Stimulated activated CD4-positive, alpha-beta T cell treated with anti-CD3 and anti-CD28 coated beads, Interleukin-12 subunit alpha, Interleukin-12 subunit beta, amount 100 ng/mL, for 24 hours (primary cell): ENCODE measurements around the gene KCNJ11.

Source experiments
- DNase-seq, 2 experiments: peaks; one replicate each; pipeline ENCODE4 v3.0.0-alpha.2; 2020; ENCODE audit warnings: low read depth in 2 of 2

The KCNJ11 gene

DNA sequence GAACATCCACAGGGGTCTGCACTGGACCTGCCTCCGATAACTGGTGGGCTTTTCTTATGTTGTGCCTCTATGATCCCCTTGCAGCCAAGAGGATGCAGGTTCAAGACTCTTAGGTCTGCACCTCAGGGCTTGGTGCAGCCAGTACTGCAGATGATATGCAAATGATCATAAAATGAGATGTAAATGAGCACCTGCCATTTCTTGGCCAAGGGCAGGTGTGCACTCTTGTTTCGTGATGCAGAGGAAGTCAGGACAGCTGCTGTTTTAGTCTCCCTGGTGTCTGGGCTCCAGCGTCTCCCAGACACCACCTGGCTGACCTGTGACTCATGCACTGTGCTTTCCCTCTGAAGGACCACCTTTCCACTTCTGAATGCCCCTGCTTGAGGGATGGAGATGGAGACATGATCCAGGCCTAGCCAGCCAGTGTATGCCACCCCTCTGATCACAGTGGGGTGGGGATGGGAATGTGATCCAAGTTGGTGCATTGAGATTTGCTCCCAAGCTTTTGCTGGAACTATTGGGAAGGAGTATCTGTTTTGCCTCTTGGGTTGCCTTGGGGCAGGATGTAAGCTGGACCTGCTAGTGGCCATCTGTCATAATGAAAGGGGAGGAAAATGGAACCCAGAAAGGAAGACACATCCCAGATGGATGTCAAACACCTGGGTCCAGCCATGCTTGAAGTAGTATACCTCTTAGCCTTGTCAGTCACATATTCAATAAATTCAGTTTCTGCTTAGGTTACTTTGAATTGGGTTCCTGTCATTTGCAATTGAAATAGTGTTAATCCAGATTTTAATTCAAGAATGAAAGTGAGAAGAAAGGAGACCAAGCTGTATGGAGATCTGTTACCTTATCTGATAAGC is 3.3 kb upstream of the KCNJ11 start:
- no peak for DNase-seq

DNA sequence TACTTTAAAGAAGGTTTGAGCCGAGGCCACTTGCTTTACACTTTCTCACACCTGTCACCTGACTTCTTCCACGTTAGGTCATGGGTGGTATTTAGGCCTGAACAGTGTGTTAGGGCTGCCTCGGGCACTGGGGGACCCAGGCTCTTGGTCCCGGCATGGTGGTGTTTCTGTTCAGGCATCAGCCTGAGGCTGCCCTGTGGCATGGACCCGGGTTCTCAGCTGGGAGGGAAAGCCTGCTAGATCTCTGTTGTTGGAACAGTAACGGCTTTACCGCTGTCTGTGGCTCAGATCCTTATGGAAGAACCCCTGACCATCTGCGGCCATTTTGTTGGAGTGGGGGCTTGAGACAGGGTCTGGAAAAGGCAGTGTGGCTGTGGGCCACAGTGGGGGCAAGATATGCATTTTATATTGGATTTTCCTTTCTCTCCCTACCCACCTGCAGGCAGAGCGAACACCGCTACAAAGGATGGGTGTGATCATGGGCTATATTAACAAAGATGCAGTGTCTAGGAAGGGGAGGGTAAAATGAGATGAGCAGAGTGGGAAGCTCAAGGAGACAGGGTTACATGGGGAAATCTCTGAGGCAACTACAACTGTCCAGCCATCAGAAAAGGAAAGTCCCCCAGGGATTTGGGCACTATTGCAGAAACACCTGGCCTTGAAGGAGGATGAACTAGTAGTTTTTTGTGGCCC is 1.6 kb upstream of the KCNJ11 start:
- DNase-seq, result no peak

DNA sequence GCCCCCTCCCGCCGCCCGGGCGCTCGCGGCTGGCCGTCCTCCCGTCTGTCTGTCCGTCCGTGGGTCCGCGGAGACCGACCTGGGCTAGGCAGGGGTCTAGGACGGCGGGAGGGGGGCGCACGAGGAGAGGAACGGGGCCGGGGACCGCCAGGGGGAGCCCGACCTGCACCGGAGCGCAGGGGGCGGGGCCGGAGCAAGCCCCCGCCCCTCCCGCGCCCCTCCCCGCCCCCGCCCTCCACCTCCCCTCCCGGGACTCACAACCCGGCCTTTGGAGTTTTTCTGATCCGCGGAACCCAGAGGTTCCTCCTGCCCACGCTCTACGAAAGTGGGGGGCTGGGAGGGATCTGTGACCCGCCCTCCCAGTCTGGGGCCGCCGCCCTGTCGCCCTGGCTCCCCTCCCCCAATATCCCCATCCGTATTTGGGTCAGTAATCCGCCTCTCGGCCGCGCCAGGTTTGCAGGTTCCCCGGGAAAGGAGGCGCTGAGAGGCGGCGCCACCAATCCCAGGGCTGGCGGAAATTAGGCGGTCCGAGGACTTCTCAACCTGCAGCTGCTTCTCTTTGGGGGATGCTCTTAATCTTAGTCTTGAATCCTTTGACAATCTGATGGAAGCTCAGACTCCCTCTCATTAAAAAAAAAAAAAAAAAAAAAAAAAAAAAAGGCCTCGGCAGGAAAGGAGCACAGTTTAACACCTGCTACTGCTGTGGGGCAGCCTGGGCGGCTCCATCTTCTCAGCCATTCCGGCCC is 925 bp upstream of the KCNJ11 start:
- DNase-seq, result peak; percentile 40 to 58

GRCh38 chr11:17387811-17388210 is 648 bp downstream of the KCNJ11 start:
- no peak for DNase-seq

DNA sequence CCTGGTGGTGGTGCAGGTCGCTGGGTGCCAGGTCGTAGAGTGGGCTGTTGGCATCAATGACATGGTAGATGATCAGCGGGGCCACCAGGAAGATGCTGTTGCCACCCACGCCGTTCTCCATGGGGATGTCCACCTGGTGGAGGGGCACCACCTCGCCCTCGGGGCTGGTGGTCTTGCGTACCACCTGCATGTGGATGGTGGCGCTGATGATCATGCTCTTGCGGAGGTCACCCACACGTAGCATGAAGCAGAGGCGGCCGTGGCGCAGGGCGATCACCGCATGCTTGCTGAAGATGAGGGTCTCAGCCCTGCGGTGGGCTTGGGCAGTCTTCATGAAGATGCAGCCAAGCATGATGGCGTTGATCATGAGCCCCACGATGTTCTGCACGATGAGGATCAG is 1.2 kb downstream of the KCNJ11 start:
- DNase-seq, result no peak

DNA sequence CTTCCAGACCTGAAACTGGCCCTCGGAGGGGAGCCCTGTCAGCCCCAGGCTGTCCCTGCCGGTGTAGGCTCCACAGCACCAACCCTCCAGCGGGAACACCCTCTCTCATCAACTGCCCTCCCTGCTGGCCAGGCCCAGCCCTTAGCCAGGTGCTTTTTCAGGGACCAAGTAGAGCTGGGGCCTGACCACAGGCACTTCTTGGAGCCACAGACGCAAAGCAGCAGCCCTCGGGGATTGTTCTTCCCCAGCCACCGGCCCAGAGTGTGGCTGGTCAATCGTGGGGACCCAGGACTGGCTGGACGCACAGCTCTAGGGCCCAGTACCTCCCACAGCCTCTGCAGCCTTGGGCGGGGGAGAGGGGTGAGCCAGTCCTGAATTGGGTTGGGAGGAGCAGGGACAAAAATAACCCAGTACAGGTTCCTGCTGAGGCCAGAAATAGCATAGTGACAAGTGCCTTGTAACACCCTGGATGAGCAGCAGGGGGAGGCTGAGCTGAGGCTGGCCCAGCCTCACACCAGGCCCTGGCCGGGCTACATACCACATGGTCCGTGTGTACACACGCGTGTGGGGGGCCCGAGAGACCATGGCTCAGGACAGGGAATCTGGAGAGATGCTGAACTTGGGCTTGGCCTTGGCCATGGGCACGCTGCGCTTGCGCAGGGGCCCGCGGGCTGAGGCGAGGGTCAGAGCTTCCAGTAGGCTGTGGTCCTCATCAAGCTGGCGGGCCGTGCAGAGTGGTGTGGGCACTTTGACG is 2.0 kb downstream of the KCNJ11 start:
- peak in 1 of 2 experiments; percentile 34 for DNase-seq

DNA sequence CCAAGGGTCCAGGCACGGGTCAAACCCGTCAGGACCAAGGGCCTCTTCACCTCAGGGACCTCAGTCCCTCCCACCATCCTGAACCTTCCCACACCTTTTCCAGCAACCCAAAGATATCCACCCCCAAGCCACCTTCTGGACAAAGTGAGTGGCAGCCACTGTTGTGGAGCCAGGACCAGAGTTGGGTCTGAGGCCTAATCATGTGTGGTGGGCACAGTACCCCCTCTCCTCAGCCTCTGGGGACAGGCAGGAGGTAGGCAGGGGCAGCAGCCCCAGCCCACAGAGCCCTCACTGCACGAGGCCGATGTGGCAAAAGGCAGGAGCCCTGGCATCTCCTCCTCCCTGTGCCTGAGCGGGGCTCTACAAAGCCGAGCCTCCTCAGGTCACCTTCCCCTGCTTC is 2.5 kb downstream of the KCNJ11 start:
- DNase-seq, result no peak

DNA sequence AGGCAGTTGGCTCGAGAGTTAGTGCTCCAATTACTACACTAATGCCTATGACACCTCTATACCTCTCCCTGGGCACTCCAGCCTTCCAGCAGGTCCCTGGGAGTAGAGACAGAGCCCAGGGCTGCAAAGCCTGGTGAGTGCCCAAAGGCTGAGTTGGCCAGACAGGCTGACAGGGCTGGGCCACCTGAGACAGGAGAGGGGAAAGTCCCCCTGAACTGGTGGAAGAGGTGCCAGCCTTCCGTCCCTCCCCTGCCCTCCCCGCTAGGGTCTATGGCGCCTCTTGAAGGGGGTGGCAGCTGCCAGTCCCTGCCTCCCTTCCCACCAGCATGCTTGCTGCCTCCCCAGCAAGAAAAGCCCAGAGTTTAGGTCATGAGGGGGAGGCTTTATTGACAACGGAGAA is 3.0 kb downstream of the KCNJ11 start:
- DNase-seq, result no peak

DNA sequence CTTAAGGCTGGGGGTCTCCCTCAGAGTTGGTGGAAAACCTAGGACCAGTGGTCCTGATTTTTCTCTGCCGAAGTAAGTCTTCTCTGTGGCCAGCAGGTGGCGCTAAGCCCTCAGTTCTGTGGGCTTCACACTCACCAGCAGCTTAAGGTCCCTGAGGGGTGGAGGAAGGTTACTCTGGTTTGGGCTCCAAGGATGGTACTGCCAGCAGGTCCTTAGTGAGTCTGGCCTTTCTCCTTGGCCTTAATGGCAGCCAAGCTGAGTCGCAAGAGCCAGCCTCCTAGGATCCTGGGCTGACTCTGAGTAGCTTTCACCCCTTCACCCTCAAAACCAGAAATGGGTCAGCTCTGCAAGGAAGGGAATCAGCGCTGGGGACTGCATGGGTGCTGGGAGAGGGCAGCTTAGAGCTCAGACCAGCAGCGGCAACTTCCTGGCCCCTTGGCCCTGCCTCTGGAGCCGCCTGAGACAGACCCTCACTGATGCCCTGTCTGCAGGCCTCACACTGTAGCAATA is 4.4 kb downstream of the KCNJ11 start:
- DNase-seq, result peak; percentile 53 to 73

DNA sequence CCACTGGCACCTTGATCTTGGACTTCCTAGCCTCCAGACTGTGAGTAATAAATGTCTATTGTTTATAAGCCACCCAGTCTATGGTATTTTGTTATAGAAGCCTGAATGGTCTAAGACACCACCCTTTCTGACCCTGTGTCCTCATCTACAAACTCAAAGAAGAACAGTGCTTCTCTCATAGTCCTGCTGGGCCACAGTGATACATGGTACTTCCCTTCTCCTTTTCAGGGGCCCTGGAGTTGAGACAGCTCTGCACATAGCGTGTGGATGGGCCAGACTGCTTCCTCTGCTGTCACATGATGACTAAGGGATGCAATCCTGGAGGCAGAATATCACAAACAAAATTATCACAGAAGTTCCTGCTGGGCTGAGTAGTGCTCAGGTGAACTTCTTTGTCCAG is 5.0 kb downstream of the KCNJ11 start:
- DNase-seq, result no peak

DNA sequence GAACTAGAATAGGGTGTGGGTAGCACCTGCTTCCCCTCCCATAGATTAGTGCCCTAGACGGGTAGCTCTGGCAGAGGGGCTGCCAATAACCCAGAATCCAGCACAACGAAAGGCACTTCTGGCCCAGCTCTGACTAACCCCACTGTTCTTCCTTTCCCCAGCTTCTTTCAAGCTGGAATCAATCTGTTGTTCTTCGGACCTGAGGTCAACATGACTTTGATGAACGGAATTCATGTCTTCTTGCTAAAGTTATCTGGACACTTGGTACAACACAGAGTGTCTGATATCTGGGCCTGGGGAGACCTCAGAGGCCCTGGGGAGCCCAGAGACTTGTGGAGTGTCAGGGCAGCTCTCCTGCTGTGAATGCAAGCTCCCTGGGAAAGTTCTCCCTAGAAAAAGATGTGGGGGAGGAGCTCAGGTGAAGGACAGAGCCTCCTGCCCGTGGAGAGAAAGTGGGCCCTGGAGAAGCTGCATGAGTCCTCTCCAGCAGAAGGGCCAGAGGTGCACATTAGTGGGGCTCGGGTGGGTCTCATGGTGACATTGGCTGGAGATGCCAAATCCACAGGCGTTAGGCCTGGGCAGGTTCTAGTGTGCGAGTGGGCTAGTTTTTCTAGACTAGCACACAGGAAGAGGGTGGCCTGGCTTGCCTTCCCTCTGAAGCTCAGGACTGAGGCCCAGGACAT is 6.3 kb downstream of the KCNJ11 start:
- no peak for DNase-seq

DNA sequence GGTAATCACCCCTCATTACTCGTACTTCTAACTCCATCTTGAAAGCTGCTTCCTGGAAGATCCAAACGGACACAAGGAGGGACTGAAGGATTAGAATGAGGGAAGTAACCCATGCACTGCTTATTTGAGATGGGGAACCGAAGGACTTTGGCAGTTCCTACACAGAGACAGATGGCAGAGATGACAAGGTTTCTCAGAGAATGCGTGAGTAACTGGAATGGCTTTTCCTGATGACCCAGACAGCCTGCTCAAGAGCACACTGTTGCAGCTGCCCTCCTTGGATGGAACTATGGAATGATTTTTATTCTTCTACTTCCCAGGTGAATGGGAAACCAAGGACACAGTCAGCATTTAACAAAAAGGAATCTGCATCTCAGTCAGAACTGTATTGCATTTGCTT is 7.3 kb downstream of the KCNJ11 start:
- no peak for DNase-seq

- DNase-seq, result no peak
Observed at GRCh38 chr11:17379383-17380180, 8.9 kb downstream of the KCNJ11 start.

DNA sequence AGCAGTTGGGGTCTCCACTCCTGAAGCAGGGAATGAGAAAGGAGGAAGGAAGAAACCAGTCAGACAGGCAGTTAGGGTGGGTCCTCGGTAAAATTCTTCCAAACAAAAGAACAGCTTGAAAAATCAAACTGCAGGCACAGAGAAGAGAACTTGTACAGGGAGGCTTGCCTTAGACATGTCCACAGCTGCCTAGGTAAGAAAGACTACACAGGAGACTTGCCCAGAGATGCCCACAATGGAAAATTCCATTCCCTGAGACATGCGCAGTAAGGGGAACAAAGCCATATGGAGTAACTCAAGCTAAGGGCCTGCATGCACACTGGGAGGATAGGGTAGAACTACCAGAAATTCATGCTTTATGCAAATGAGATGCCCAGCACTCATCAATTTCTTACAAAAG is 9.8 kb downstream of the KCNJ11 start:
- DNase-seq, result no peak

GRCh38 chr11:17376493-17376892 is 12.0 kb downstream of the KCNJ11 start:
- DNase-seq, result no peak

- no peak for DNase-seq
Observed at GRCh38 chr11:17375547-17375946, 12.9 kb downstream of the KCNJ11 start.

- no peak for DNase-seq
Observed at GRCh38 chr11:17371614-17372013, 16.8 kb downstream of the KCNJ11 start.

DNA sequence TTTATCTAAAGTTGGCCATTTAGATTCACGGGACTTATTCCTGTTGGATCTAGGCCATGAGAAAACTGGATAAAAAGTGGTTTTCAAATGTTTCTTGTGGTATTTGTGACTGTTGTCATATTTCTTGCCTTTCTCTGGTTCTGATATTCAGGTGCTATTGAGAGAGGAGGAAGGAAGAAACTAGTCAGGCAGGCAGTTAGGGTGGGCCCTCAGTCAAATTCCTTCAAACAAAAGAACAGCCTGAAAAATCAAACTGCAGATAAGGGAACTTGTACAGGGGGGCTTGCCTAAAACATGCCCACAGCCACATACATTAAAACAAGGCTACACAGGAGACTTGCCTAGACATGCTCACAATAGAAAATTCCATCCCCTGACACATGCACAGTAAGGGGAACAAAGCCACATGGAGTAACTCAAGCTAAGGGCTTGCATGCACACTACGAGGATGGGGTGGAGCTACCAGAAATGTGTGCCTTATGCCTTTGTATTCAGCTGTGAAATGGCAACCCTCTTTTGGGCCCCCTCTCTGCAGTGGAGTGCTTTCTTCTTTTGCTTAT is 18.7 kb downstream of the KCNJ11 start:
- DNase-seq, result no peak

DNA sequence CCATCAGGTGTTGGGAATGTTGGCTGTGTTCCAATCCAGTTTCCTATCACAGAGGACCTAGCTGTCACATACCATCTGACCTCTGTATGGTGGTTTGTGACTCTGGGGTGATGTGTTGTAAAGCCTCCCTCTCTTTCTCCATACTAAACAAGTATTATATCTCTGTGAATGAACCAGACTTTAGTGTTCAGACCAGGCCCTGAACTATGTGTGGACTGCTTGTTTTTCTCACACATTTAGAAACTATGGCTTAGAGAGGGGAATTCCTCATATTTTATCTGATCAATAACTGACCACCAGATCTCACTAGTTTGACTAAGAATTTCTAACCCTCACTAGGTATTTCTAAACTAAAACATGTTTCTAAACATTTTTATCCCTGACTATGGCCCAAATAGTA is 19.4 kb downstream of the KCNJ11 start:
- no peak for DNase-seq

DNA sequence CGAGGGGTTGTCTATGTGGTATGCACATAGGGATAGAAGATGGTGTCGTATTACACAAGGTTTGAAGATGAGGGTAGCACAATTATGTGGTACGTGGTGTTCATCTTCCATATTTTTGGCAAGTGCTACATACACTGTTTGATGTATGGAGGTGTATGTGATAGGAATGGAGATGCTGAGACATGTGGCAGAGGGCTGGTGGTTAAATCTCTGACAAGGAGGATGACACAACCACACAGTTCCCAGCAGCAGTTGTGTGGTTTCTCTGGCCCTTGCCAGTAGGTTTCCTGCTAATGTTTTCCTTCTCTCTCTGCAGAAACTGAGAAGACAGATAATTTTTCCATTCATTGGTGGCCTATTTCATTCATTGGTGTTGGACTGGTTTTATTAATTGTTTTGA is 19.9 kb downstream of the KCNJ11 start:
- DNase-seq, result no peak
